ENCODE results near the gene TTC4. TPM values are rescaled to one million over a fixed set of nuclear protein-coding genes. Genes with fewer than 3 reads are reported as not detected.

The TTC4 gene
- 10 to 100 TPM; 11.2 to 38.6 (median 14.3) TPM for total RNA-seq

- TF ChIP-seq POLR2A (IDR thresholded peaks at IDR 0.05) (peak; percentile 31 to 41), EP300 (IDR thresholded peaks at IDR 0.05) (no peak), POLR2AphosphoS5 (IDR thresholded peaks at IDR 0.05) (peak; percentile 63), CTCF (IDR thresholded peaks at IDR 0.05) (peak in 2 of 4 experiments; percentile 13 to 20)
- 0 to 7% methylated on average over 1 to 6 of the region's 51 CpGs for WGBS, 2 donors (ENCODE audit: low coverage in 1 of 2)
- Histone ChIP-seq H3K27ac (peak within 1 kb of the TSS; percentile 6 to 81 (median 80)), H3K9me3 (no peaks in the 10 kb centered on the region), H3K36me3 (peaks cover 0 to 33% of the 10 kb centered on the region in 2 donors), H3K4me1 (peaks cover 2 to 23% (median 7%) of the 10 kb centered on the region in 3 donors), H3K27me3 (no peaks in the 10 kb centered on the region), H3K4me3 (peak within 1 kb of the TSS; percentile 69 to 74)
- peak; percentile 99 for ATAC-seq
Measured at GRCh38 chr1:54715493-54716298, at the start of gene TTC4. TSS of gene TTC4 (plus strand) at chr1:54715861. CDS start at chr1:54715909, 48 bp downstream.

GRCh38 chr1:54666333-54666732 is 49.3 kb upstream of the TTC4 start:
- TF ChIP-seq CTCF (IDR thresholded peaks at IDR 0.05) (no peak), POLR2A (IDR thresholded peaks at IDR 0.05) (no peak), POLR2AphosphoS5 (IDR thresholded peaks at IDR 0.05) (no peak), EP300 (IDR thresholded peaks at IDR 0.05) (no peak)
- Histone ChIP-seq H3K4me1 (no peaks in the 10 kb centered on the region), H3K27ac (no peak overlapping the region), H3K27me3 (no peaks in the 10 kb centered on the region), H3K36me3 (peaks cover 0 to 39% of the 10 kb centered on the region in 2 donors), H3K4me3 (no peak overlapping the region), H3K9me3 (no peaks in the 10 kb centered on the region)
- 79 to 96% methylated on average over 3 to 4 of the region's 6 CpGs for WGBS, 2 donors (ENCODE audit: low coverage in 1 of 2)
- ATAC-seq = no peak

- ATAC-seq = no peak
- 63 to 94% methylated on average over 2 of the region's 2 CpGs for WGBS, 2 donors (ENCODE audit: low coverage in 1 of 2)
- Histone ChIP-seq H3K4me1 (no peaks in the 10 kb centered on the region), H3K27me3 (no peaks in the 10 kb centered on the region), H3K27ac (no peak overlapping the region), H3K4me3 (no peak overlapping the region), H3K9me3 (no peaks in the 10 kb centered on the region), H3K36me3 (peaks cover 0 to 44% of the 10 kb centered on the region in 2 donors)
- TF ChIP-seq CTCF (IDR thresholded peaks at IDR 0.05) (no peak), POLR2A (IDR thresholded peaks at IDR 0.05) (no peak), EP300 (IDR thresholded peaks at IDR 0.05) (no peak), POLR2AphosphoS5 (IDR thresholded peaks at IDR 0.05) (no peak)
Measured at GRCh38 chr1:54667797-54668196, 47.9 kb upstream of the TTC4 start.

- no peak for TF ChIP-seq CTCF (IDR thresholded peaks at IDR 0.05)
- TF ChIP-seq POLR2AphosphoS5 (IDR thresholded peaks at IDR 0.05) = no peak
- no peak for TF ChIP-seq EP300 (IDR thresholded peaks at IDR 0.05)
- no peak for TF ChIP-seq POLR2A (IDR thresholded peaks at IDR 0.05)
- H3K4me1 ChIP-seq = no peaks in the 10 kb centered on the region
- H3K27me3 ChIP-seq = no peaks in the 10 kb centered on the region
- WGBS, 2 donors (ENCODE audit: low coverage in 1 of 2) = 83% methylated on average over 1 of the region's 2 CpGs; no CpG with 5 or more reads in 1 of the 2 donors
- H3K36me3 ChIP-seq = peaks cover 0 to 52% of the 10 kb centered on the region in 2 donors
- ATAC-seq = no peak
- H3K9me3 ChIP-seq = no peaks in the 10 kb centered on the region
- no peak overlapping the region for H3K27ac ChIP-seq
- no peak overlapping the region for H3K4me3 ChIP-seq
Measured at GRCh38 chr1:54668567-54668966, 47.1 kb upstream of the TTC4 start.
